HG03558 (cell line): ENCODE data around the gene PLXNB3.
"Not testable (repeated sequence)": the region's sequence is repeated elsewhere in the genome, so short reads cannot be mapped to it uniquely, and the experiment has no call there.

Experiments
- ATAC-seq: cut with Tn5 transposase; IDR thresholded peaks from one replicate; pipeline ENCODE4 v1.9.1; 2021; ENCODE audit warnings: moderate number of reproducible peaks; ENCODE audit not compliant: unreplicated experiment; ENCODE audit errors: extremely low read depth

PLXNB3 gene

GRCh38 chrX:153763989-153764755, at the start of gene PLXNB3:
Gene PLXNB3, plus strand, starts transcription at chrX:153764249. Its CDS starts 1,287 bp downstream, at chrX:153765536.
- ATAC-seq: no peak

GRCh38 chrX:153714256-153714655, 49.8 kb upstream of the PLXNB3 start:
- no peak for ATAC-seq

GRCh38 chrX:153717445-153717844, 46.6 kb upstream of the PLXNB3 start:
- no peak for ATAC-seq

- ATAC-seq: no peak
These were observed 44.8 kb upstream of the PLXNB3 start for GRCh38 chrX:153719238-153719637.

GRCh38 chrX:153719701-153720100, 44.3 kb upstream of the PLXNB3 start:
- no peak for ATAC-seq

- no peak for ATAC-seq
These were observed 41.2 kb upstream of the PLXNB3 start for GRCh38 chrX:153722704-153723350.

- ATAC-seq: no peak
These were observed 40.4 kb upstream of the PLXNB3 start for GRCh38 chrX:153723351-153724251.

- no peak for ATAC-seq
These were observed 39.6 kb upstream of the PLXNB3 start, which contains the start of the genes ABCD1 and BCAP31 for GRCh38 chrX:153724252-153725038. Gene ABCD1, plus strand, starts transcription at chrX:153724856. Its CDS starts 411 bp downstream, at chrX:153725267. Gene BCAP31, minus strand, starts transcription at chrX:153724387. Its CDS starts 1,143 bp downstream, at chrX:153723244.

- no peak for ATAC-seq
These were observed 38.8 kb upstream of the PLXNB3 start for GRCh38 chrX:153725039-153725831.

- no peak for ATAC-seq
These were observed 38.2 kb upstream of the PLXNB3 start for GRCh38 chrX:153725832-153726285.

- no peak for ATAC-seq
These were observed 37.5 kb upstream of the PLXNB3 start for GRCh38 chrX:153726286-153727122.

GRCh38 chrX:153727123-153727931, 36.7 kb upstream of the PLXNB3 start:
- ATAC-seq: no peak

GRCh38 chrX:153728095-153728494, 36.0 kb upstream of the PLXNB3 start:
- ATAC-seq: no peak

- no peak for ATAC-seq
These were observed 35.0 kb upstream of the PLXNB3 start for GRCh38 chrX:153728951-153729631.

GRCh38 chrX:153730115-153730514, 33.9 kb upstream of the PLXNB3 start:
- ATAC-seq: not testable (repeated sequence)

GRCh38 chrX:153731117-153731844, 32.8 kb upstream of the PLXNB3 start:
- no peak for ATAC-seq
